Measurements from ENCODE around the gene NUSAP1. TPM values are rescaled to one million over a fixed set of nuclear protein-coding genes. Genes with fewer than 3 reads are reported as not detected.
A peak's percentile ranks its signal among the peaks of the same experiment; 100 is the strongest.

NUSAP1 gene
- total RNA-seq, 1 donor from 2014 or later, result 14.4 TPM

DNA sequence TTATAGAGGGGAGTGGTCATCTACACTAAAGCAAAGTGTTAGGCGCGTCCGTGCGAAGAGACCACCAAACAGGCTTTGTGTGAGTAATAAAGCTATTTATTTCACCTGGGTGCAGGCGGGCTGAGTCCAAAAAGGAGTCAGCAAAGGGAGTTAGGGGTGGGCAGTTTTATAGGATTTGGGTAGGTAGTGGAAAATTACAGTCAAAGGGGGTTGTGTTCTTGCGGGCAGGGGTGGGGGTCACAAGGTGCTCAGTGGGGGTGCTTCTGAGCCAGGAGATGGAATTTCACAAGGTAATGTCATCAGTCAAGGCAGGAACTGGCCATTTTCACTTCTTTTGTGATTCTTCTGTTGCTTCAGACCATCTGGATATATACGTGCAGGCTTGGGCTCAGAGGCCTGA is 47.4 kb upstream of the NUSAP1 start:
- Mint-ChIP-seq H3K27ac (peak overlapping the region; percentile 94), H3K4me3 (peak overlapping the region; percentile 93), H3K9me3 (no peaks in the 10 kb centered on the region), H3K36me3 (ENCODE audit: low read depth) (peaks cover 48% of the 10 kb centered on the region), H3K4me1 (peaks cover 42% of the 10 kb centered on the region), H3K27me3 (no peaks in the 10 kb centered on the region)
- TF ChIP-seq, protein P1, sequence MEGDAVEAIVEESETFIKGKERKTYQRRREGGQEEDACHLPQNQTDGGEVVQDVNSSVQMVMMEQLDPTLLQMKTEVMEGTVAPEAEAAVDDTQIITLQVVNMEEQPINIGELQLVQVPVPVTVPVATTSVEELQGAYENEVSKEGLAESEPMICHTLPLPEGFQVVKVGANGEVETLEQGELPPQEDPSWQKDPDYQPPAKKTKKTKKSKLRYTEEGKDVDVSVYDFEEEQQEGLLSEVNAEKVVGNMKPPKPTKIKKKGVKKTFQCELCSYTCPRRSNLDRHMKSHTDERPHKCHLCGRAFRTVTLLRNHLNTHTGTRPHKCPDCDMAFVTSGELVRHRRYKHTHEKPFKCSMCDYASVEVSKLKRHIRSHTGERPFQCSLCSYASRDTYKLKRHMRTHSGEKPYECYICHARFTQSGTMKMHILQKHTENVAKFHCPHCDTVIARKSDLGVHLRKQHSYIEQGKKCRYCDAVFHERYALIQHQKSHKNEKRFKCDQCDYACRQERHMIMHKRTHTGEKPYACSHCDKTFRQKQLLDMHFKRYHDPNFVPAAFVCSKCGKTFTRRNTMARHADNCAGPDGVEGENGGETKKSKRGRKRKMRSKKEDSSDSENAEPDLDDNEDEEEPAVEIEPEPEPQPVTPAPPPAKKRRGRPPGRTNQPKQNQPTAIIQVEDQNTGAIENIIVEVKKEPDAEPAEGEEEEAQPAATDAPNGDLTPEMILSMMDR (IDR thresholded peaks at IDR 0.05), result no peak
- no peak for DNase-seq
- ChIA-PET POLR2A (interaction anchor here (0.7 to 1.4 kb wide), 4 partner anchors 12 to 384 kb away, joined by 3 to 4 read pairs (median 4); partner anchors contain the start of gene NDUFAF1), CTCF (interaction anchor here (0.9 kb wide), 1 partner anchor 54 kb away, joined by 4 read pairs; the partner anchor contains the start of genes CHP1 and EXD1)
- ATAC-seq (ENCODE audit: low read depth), result no peak
- intact Hi-C loops (cut with micrococcal nuclease), result loop anchor here (2.0 kb wide), 1 partner anchor 378 kb away; no protein-coding TSS in a partner anchor

GRCh38 chr15:41286665-41287333 is 45.9 kb upstream of the NUSAP1 start:
- intact Hi-C loops (cut with micrococcal nuclease), result no loop called here
- TF ChIP-seq, protein P1 (IDR thresholded peaks at IDR 0.05), result no peak
- CTCF ChIA-PET, result interaction anchor here (1.2 to 1.8 kb wide), 2 partner anchors 46 to 56 kb away, joined by 6 to 7 read pairs; partner anchors contain the start of genes CHP1, NUSAP1 and OIP5
- Mint-ChIP-seq H3K4me3 (no peak overlapping the region), H3K4me1 (peaks cover 58% of the 10 kb centered on the region), H3K27me3 (no peaks in the 10 kb centered on the region), H3K9me3 (no peaks in the 10 kb centered on the region), H3K27ac (no peak overlapping the region), H3K36me3 (ENCODE audit: low read depth) (peaks cover 49% of the 10 kb centered on the region)
- POLR2A ChIA-PET, result interaction anchor here (0.8 kb wide), 1 partner anchor 46 kb away, joined by 3 read pairs; the partner anchor contains the start of genes NUSAP1 and OIP5
- ATAC-seq (ENCODE audit: low read depth) (no peak), DNase-seq (no peak)

GRCh38 chr15:41288464-41288863 is 44.2 kb upstream of the NUSAP1 start:
- ChIA-PET POLR2A (no interaction called here), CTCF (interaction anchor here (1.8 kb wide), 1 partner anchor 57 kb away, joined by 6 read pairs; the partner anchor contains the start of gene CHP1)
- intact Hi-C loops (cut with micrococcal nuclease), result no loop called here
- TF ChIP-seq, protein P1 (IDR thresholded peaks at IDR 0.05), result no peak
- Mint-ChIP-seq H3K36me3 (ENCODE audit: low read depth) (peaks cover 50% of the 10 kb centered on the region), H3K4me1 (peaks cover 57% of the 10 kb centered on the region), H3K27ac (peak overlapping the region; percentile 42), H3K4me3 (no peak overlapping the region), H3K27me3 (no peaks in the 10 kb centered on the region), H3K9me3 (no peaks in the 10 kb centered on the region)
- DNase-seq (no peak), ATAC-seq (ENCODE audit: low read depth) (no peak)

GRCh38 chr15:41289953-41290352 is 42.7 kb upstream of the NUSAP1 start:
- ChIA-PET CTCF (no interaction called here), POLR2A (interaction anchor here (0.7 to 2.6 kb wide), 2 partner anchors 59 to 85 kb away, joined by 5 to 14 read pairs; partner anchors contain the start of genes CHP1 and EXD1)
- ATAC-seq (ENCODE audit: low read depth), result no peak
- Mint-ChIP-seq H3K4me3 (no peak overlapping the region), H3K4me1 (peaks cover 51% of the 10 kb centered on the region), H3K36me3 (ENCODE audit: low read depth) (peaks cover 46% of the 10 kb centered on the region), H3K9me3 (no peaks in the 10 kb centered on the region), H3K27ac (no peak overlapping the region), H3K27me3 (no peaks in the 10 kb centered on the region)
- TF ChIP-seq, protein P1 (IDR thresholded peaks at IDR 0.05), result no peak
- intact Hi-C loops (cut with micrococcal nuclease), result loop anchor here (2.0 kb wide), 1 partner anchor 17 kb away; no protein-coding TSS in a partner anchor
- DNase-seq, result no peak

- peak; percentile 94 for ATAC-seq (ENCODE audit: low read depth)
- Mint-ChIP-seq H3K27ac (peak overlapping the region; percentile 89), H3K27me3 (no peaks in the 10 kb centered on the region), H3K9me3 (no peaks in the 10 kb centered on the region), H3K4me1 (peaks cover 40% of the 10 kb centered on the region), H3K36me3 (ENCODE audit: low read depth) (peaks cover 41% of the 10 kb centered on the region), H3K4me3 (peak overlapping the region; percentile 57)
- intact Hi-C loops (cut with micrococcal nuclease), result loop anchor here (1.0 to 2.0 kb wide), 4 partner anchors 8 to 60 kb away; partner anchors contain the start of genes CHP1, NUSAP1 and OIP5
- ChIA-PET POLR2A (interaction anchor here (0.5 to 2.6 kb wide), 17 partner anchors 8 to 702 kb away, joined by 3 to 21 read pairs (median 4); partner anchors contain the start of genes CHAC1, CHP1, EXD1 and NUSAP1), CTCF (interaction anchor here (1.3 to 1.4 kb wide), 2 partner anchors 60 to 125 kb away, joined by 3 to 4 read pairs; partner anchors contain the start of genes CHP1 and EXD1)
- TF ChIP-seq, protein P1 (IDR thresholded peaks at IDR 0.05), result no peak
- peak; percentile 25 for DNase-seq
These were observed 41.5 kb upstream of the NUSAP1 start for GRCh38 chr15:41291065-41291631.
